Panc1 (cell line): ENCODE measurements around the gene PTPRO. TPM values are rescaled to one million over a fixed set of nuclear protein-coding genes. Genes with fewer than 3 reads are reported as not detected.

Experiments used
- ATAC-seq: fragments of 200-7000 bp; cut with Tn5 transposase; 2 replicates; pipeline ENCODE4 v1.9.1; 2020; ENCODE audit warnings: mild to moderate bottlenecking, moderate library complexity
- BruUV-seq: library from RNA; stranded (reverse); fragments of 400-500 nt; replicated peaks from 2 replicates; lab custom pipeline; 2021; lab: Mats Ljungman, UMichigan
- CTCF ChIA-PET: fragments of 300-600 bp; sonication (Branson Sonifier 250); formaldehyde crosslinking; loops from one replicate; lab custom pipeline; 2022; ENCODE audit warnings: antibody characterized with exemption; lab: Charles Lee
- POLR2A ChIA-PET: fragments of 300-600 bp; sonication (Branson Sonifier 250); formaldehyde crosslinking; loops from one replicate; lab custom pipeline; 2022; ENCODE audit warnings: antibody characterized with exemption; lab: Charles Lee
- DNase-seq: peaks from one replicate; pipeline ENCODE4 v3.0.0-alpha.2; 2010; ENCODE audit warnings: low read depth, low spot score
- H3K27ac ChIP-seq: 2 replicates; pipeline ENCODE4 v1.5.1; 2011; ENCODE audit warnings: mild to moderate bottlenecking, low read length, inconsistent platforms
- H3K27me3 ChIP-seq: fragments of 200-500 bp; sonication (Bioruptor generic); 2 replicates; pipeline ENCODE4 v1.6.0; 2014; ENCODE audit warnings: low read length, inconsistent platforms; ENCODE audit not compliant: control insufficient read depth, insufficient read depth
- H3K36me3 ChIP-seq: fragments of 200-500 bp; sonication (Bioruptor generic); 2 replicates; pipeline ENCODE4 v1.5.1; 2014; ENCODE audit warnings: inconsistent platforms, mild to moderate bottlenecking, low read length, moderate library complexity; ENCODE audit not compliant: control insufficient read depth, insufficient read depth
- H3K4me1 ChIP-seq: 2 replicates; pipeline ENCODE4 v1.5.1; 2011; ENCODE audit warnings: inconsistent platforms, mild to moderate bottlenecking, low read length, moderate library complexity; ENCODE audit not compliant: control insufficient read depth, insufficient read depth
- H3K4me3 ChIP-seq, 2 experiments: 2 replicates each; pipeline ENCODE4 v1.5.1; 2011 to 2012; ENCODE audit warnings: low read depth in 2 of 2, low read length in 2 of 2, mild to moderate bottlenecking in 2 of 2, inconsistent platforms in 1 of 2, moderate library complexity in 1 of 2
- H3K9me3 ChIP-seq: fragments of 200-500 bp; sonication (Bioruptor generic); 2 replicates; pipeline ENCODE4 v1.5.1; 2014; ENCODE audit warnings: low read depth, mild to moderate bottlenecking, inconsistent platforms, low read length, moderate library complexity; ENCODE audit not compliant: control insufficient read depth, insufficient read depth
- CTCF ChIP-seq: fragments of 450-650 bp; IDR thresholded peaks from 2 replicates; pipeline ENCODE4 v1.5.1; 2017; ENCODE audit warnings: mild to moderate bottlenecking
- POLR2AphosphoS5 ChIP-seq: IDR thresholded peaks from 2 replicates; pipeline ENCODE4 v1.6.1; 2012; ENCODE audit warnings: mild to moderate bottlenecking, low read depth, low read length, moderate library complexity
- REST ChIP-seq, 2 experiments: IDR thresholded peaks; 2 replicates each; pipeline ENCODE4 v1.6.1; 2011 to 2012; ENCODE audit warnings: low read depth in 2 of 2, control low read depth in 1 of 2, low read length in 1 of 2, mild to moderate bottlenecking in 1 of 2, moderate library complexity in 1 of 2; ENCODE audit not compliant: insufficient read depth in 1 of 2
- SIN3A ChIP-seq: IDR thresholded peaks from 2 replicates; pipeline ENCODE4 v1.6.1; 2012; ENCODE audit warnings: low read depth, mild to moderate bottlenecking, low read length, moderate library complexity, borderline replicate concordance; ENCODE audit not compliant: insufficient read depth
- TCF7L2 ChIP-seq: IDR thresholded peaks from 2 replicates; pipeline ENCODE4 v1.6.1; 2011; ENCODE audit warnings: mild to moderate bottlenecking, low read depth, low read length, inconsistent platforms
- in situ Hi-C: cut with HindIII; loops from 2 replicates; pipeline ENCODE4 v1.10.0; 2016; ENCODE audit warnings: low sequenced_read_pairs, low pct_unique_long_range_greater_than_20kb
- intact Hi-C: fragments of 100-400 bp; cut with micrococcal nuclease; formaldehyde crosslinking; loops from one replicate; pipeline ENCODE4 v1.10.0; 2022; ENCODE audit not compliant: unreplicated experiment
- total RNA-seq: library from RNA; stranded (reverse); gene quantifications from one replicate; pipeline ENCODE4 v1.2.1, GENCODE V29; 2021; ENCODE audit not compliant: unreplicated experiment

PTPRO gene
- total RNA-seq, 1 experiment from 2014 or later, result not detected

GRCh38 chr12:15543347-15543746 lies 221.0 kb downstream of the PTPRO start:
- TF ChIP-seq SIN3A (no peak), CTCF (no peak), TCF7L2 (no peak), REST (IDR thresholded peaks at IDR 0.05; ENCODE audit: insufficient read depth in 1 of 2, low read depth in 2 of 2, low read length in 1 of 2) (no peak), POLR2AphosphoS5 (no peak)
- ChIA-PET CTCF (no interaction called here), POLR2A (no interaction called here)
- Histone ChIP-seq H3K4me3 (no peak overlapping the region), H3K36me3 (no peaks in the 10 kb centered on the region), H3K27ac (no peak overlapping the region), H3K9me3 (no peaks in the 10 kb centered on the region), H3K27me3 (no peaks in the 10 kb centered on the region), H3K4me1 (no peaks in the 10 kb centered on the region)
- no TSS peak for BruUV-seq
- no peak for ATAC-seq
- DNase-seq, result no peak
- intact Hi-C loops (no loop called here), in situ Hi-C loops (no loop called here)

GRCh38 chr12:15544589-15544988 lies 222.3 kb downstream of the PTPRO start:
- DNase-seq, result no peak
- intact Hi-C loops, result no loop called here

More at GRCh38 chr12:15544589-15544988, 222.3 kb downstream of the PTPRO start:
- Histone ChIP-seq H3K4me3 (no peak overlapping the region), H3K27me3 (no peaks in the 10 kb centered on the region), H3K36me3 (no peaks in the 10 kb centered on the region), H3K4me1 (no peaks in the 10 kb centered on the region), H3K9me3 (no peaks in the 10 kb centered on the region), H3K27ac (no peak overlapping the region)
- in situ Hi-C loops, result no loop called here
- CTCF ChIA-PET, result no interaction called here
- no peak for TF ChIP-seq REST (IDR thresholded peaks at IDR 0.05; ENCODE audit: insufficient read depth in 1 of 2, low read depth in 2 of 2, low read length in 1 of 2)
- TF ChIP-seq CTCF, result no peak
- TF ChIP-seq TCF7L2, result no peak
- no peak for TF ChIP-seq POLR2AphosphoS5
- no peak for TF ChIP-seq SIN3A
- ATAC-seq, result no peak
- POLR2A ChIA-PET, result no interaction called here
- no TSS peak for BruUV-seq
